Stimulated activated naive B cell treated with anti-CD40 and anti-IgM and Interleukin-4, amounts not matched to agents 10 μg/mL and 1 μg/mL and 100 μg/mL, for 72 hours (primary cell): ENCODE results near the gene KCNQ1.

Experiments
- ATAC-seq, 2 donors: fragments of 150-1000 bp; cut with Tn5 transposase; replicated peaks; 2 replicates each; pipeline ENCODE4 v1.10.0; 2021; ENCODE audit warnings: moderate library complexity in 1 of 2
- DNase-seq: peaks from one replicate; pipeline ENCODE4 v3.0.0; 2021
- H3K27ac Mint-ChIP-seq: one replicate; pipeline ENCODE4 v1.8.0; 2022; ENCODE audit warnings: mild to moderate bottlenecking, mixed read lengths
- H3K27me3 Mint-ChIP-seq, 2 donors: one replicate each; pipeline ENCODE4 v1.8.0; 2022; ENCODE audit warnings: mixed read lengths in 2 of 2
- H3K36me3 Mint-ChIP-seq, 2 donors: one replicate each; pipeline ENCODE4 v1.8.0; 2022; ENCODE audit warnings: mixed read lengths in 2 of 2, mild to moderate bottlenecking in 1 of 2
- H3K4me1 Mint-ChIP-seq, 2 donors: one replicate each; pipeline ENCODE4 v1.8.0; 2022; ENCODE audit warnings: mixed read lengths in 2 of 2, mild to moderate bottlenecking in 1 of 2
- H3K4me3 Mint-ChIP-seq, 2 donors: one replicate each; pipeline ENCODE4 v1.8.0; 2022; ENCODE audit warnings: mild to moderate bottlenecking in 2 of 2, mixed read lengths in 2 of 2, moderate library complexity in 1 of 2
- H3K9me3 Mint-ChIP-seq, 2 donors: one replicate each; pipeline ENCODE4 v1.8.0; 2022; ENCODE audit warnings: mixed read lengths in 2 of 2, mild to moderate bottlenecking in 1 of 2

The KCNQ1 gene

DNA sequence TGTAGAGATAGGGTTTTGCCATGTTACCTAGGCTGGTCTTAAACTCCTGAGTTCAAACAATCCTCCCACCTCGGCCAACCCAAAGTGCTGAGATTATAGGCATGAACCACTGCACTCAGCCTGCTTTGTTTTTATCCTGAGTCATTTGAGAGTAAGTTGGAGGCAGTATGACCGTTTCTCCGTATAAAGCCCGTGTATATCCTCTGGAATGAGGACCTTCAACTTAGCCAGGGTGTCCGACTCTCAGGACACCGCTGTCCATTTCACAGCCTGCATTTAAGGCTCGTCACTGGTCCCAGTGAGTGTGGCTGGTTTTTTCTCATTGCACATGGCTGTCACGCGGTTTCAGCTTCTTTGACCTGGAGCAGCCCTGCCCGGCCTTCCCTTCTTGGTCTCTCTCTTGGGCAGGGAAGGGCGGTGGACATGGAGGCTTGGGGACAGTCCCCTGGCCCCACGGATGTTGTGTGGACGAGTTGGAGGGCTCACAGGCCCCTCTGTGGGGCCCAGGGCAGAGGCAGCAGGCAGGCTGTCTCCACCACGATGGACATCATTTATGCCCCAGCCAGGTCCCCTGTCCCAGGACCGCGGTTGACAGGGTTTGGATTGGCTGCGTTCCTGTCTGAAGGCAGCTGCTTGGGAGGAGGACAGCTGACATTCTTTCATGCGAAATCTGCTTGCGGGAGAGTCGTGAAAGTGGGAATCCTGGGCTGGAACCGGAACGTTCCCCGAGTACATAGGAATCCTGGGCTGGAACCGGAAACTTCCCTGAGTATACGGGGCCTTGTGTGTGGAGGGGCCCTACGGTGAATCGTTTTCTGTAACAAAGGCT, 93.3 kb downstream of the KCNQ1 start:
- Mint-ChIP-seq H3K27me3 (peaks cover 0 to 26% of the 10 kb centered on the region in 2 donors), H3K36me3 (peaks cover 0 to 7% of the 10 kb centered on the region in 2 donors), H3K27ac (peak overlapping the region; percentile 77), H3K9me3 (no peaks in the 10 kb centered on the region), H3K4me3 (no peak overlapping the region), H3K4me1 (peaks cover 6 to 12% of the 10 kb centered on the region in 2 donors)
- ATAC-seq: no peak
- DNase-seq: no peak

DNA sequence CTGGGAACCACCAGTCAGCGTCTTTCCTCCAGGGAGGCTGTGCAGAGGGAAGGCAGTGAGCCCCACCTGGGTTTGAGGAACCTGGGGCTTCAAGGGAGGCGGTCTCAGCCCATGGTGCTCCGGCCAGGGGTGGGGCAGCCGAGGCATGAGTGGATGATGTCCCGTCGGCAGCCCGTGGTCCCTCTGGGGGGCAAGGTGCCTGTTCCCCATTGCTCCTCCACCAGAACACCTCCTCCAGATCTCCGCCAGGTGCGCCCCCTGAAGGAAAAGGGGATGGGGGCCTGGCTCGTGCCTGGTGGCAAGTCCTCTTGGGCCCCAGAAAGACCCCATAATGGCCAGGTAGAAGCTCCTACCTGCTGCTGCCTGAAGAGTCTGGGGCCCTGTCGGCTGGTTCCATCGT, 94.1 kb downstream of the KCNQ1 start:
- Mint-ChIP-seq H3K27me3 (peaks cover 0 to 19% of the 10 kb centered on the region in 2 donors), H3K4me1 (peaks cover 0 to 5% of the 10 kb centered on the region in 2 donors), H3K27ac (no peak overlapping the region), H3K36me3 (peaks cover 0 to 7% of the 10 kb centered on the region in 2 donors), H3K9me3 (no peaks in the 10 kb centered on the region), H3K4me3 (no peak overlapping the region)
- DNase-seq (no peak), ATAC-seq (no peak)

- ATAC-seq: no peak
- no peak for DNase-seq
- no peak overlapping the region for H3K4me3 Mint-ChIP-seq
Measured at GRCh38 chr11:2539371-2540222, 94.8 kb downstream of the KCNQ1 start.

GRCh38 chr11:2540223-2540991, 95.6 kb downstream of the KCNQ1 start:
- peaks cover 0 to 7% of the 10 kb centered on the region in 2 donors for H3K36me3 Mint-ChIP-seq
- ATAC-seq (no peak), DNase-seq (no peak)
- no peaks in the 10 kb centered on the region for H3K9me3 Mint-ChIP-seq
- no peak overlapping the region for H3K4me3 Mint-ChIP-seq
- peaks cover 0 to 8% of the 10 kb centered on the region in 2 donors for H3K27me3 Mint-ChIP-seq
- H3K27ac Mint-ChIP-seq: no peak overlapping the region
- H3K4me1 Mint-ChIP-seq: peaks cover 2 to 5% of the 10 kb centered on the region in 2 donors

More at GRCh38 chr11:2539371-2540222, 94.8 kb downstream of the KCNQ1 start:
- Mint-ChIP-seq H3K27me3 (peaks cover 0 to 13% of the 10 kb centered on the region in 2 donors), H3K36me3 (peaks cover 0 to 7% of the 10 kb centered on the region in 2 donors), H3K4me1 (peaks cover 0 to 5% of the 10 kb centered on the region in 2 donors), H3K27ac (no peak overlapping the region), H3K9me3 (no peaks in the 10 kb centered on the region)

DNA sequence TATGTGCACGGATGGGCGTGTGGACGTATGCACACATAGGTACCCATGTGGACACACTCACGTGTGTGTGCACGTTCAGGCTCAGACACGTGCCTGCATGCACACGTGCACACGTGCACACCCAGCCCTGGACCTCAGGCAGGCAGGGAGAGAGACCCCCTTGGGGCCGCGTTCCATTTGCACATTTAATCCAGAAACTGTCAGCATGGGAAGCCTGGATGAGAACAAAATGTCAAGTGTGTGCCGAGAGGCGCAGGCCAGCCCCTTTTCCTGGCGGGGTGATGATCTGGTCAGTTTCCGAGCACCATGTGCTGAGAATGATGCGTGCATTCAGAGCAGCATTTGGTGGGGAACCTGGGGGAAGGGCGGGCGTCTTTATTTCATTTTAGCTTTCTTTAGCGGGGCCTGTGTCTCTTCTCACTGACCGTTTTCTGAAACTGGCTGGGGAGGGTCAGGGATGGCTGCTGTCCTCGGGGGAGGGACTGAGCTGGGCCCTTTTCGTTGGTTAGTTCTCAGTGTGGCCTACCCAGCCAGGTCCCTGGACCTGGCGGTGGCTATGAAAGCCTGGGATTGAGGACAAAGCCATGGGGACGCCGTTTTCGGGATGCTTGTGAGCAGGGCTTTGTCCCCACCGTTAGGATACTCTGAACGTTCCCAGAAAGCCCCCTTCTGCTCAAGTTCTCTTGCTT, 96.3 kb downstream of the KCNQ1 start:
- no peak overlapping the region for H3K27ac Mint-ChIP-seq

DNA sequence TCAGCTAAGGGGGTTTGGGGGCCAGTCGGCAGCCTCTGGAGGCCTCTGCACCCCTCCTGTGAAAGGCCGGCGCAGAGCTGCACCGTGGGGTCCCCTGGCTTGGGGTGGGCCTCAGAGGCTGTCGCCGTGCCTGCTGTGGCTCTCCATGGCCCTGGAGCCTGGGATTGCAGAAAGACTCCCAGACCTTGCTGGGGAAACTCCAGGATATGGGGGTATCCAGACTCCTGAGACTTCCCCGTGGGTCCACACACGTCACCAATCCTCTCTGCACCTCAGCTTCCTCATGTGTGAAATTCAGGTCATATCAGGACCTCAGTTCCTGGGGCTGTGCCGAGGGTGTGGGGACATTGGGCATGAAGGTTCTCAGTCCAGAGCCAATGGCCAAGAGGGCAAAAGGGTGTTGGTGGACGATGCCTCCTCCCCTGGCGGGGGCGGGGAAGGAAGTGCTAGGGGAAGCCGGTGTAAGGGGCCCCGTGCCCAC, 97.1 kb downstream of the KCNQ1 start:
- ATAC-seq: no peak
- Mint-ChIP-seq H3K27ac (no peak overlapping the region), H3K27me3 (no peaks in the 10 kb centered on the region), H3K4me1 (peaks cover 0 to 2% of the 10 kb centered on the region in 2 donors), H3K4me3 (no peak overlapping the region), H3K9me3 (no peaks in the 10 kb centered on the region), H3K36me3 (peaks cover 0 to 7% of the 10 kb centered on the region in 2 donors)
- no peak for DNase-seq

More for the DNA sequence above, 96.3 kb downstream of the KCNQ1 start:
- H3K4me3 Mint-ChIP-seq: no peak overlapping the region
- peaks cover 0 to 2% of the 10 kb centered on the region in 2 donors for H3K4me1 Mint-ChIP-seq
- H3K27me3 Mint-ChIP-seq: peaks cover 0 to under 1% of the 10 kb centered on the region in 2 donors
- DNase-seq (no peak), ATAC-seq (no peak)
- H3K9me3 Mint-ChIP-seq: no peaks in the 10 kb centered on the region
- peaks cover 0 to 7% of the 10 kb centered on the region in 2 donors for H3K36me3 Mint-ChIP-seq

- no peaks in the 10 kb centered on the region for H3K9me3 Mint-ChIP-seq
- DNase-seq (no peak), ATAC-seq (no peak)
- no peak overlapping the region for H3K27ac Mint-ChIP-seq
- H3K36me3 Mint-ChIP-seq: peaks cover 0 to 7% of the 10 kb centered on the region in 2 donors
- no peak overlapping the region for H3K4me3 Mint-ChIP-seq
- H3K27me3 Mint-ChIP-seq: peaks cover under 1 to 1% of the 10 kb centered on the region in 2 donors
- H3K4me1 Mint-ChIP-seq: peaks cover 0 to 2% of the 10 kb centered on the region in 2 donors
Measured at GRCh38 chr11:2542406-2542805, 97.6 kb downstream of the KCNQ1 start.

DNA sequence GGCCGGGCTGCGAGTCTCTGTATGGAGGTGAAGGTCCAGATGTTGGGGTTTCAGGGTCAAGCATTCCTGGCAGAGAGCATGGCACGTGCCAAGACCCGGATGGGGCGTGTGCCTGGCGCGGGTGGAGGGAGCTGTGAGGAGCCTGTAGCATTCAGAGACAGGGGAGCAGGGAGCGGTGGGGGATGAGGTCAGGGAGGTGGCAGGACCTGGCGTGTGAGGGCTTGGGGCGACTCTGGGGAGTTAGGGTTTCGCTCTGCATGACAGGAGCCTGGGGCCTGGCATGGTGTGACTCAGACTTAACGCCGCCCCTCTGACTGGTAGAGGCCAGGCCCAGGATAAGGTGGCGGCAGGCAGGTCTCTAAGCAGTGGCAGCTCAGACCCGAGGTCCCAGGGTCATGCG, 103.0 kb downstream of the KCNQ1 start:
- H3K9me3 Mint-ChIP-seq: no peaks in the 10 kb centered on the region
- H3K36me3 Mint-ChIP-seq: peaks cover 0 to 9% of the 10 kb centered on the region in 2 donors
- peaks cover 0 to 12% of the 10 kb centered on the region in 2 donors for H3K4me1 Mint-ChIP-seq
- peak overlapping the region; percentile 42 for H3K27ac Mint-ChIP-seq
- no peak overlapping the region for H3K4me3 Mint-ChIP-seq
- no peak for DNase-seq
- peaks cover 4 to 6% of the 10 kb centered on the region in 2 donors for H3K27me3 Mint-ChIP-seq
- no peak for ATAC-seq

- Mint-ChIP-seq H3K4me1 (peaks cover 0 to 12% of the 10 kb centered on the region in 2 donors), H3K4me3 (no peak overlapping the region), H3K36me3 (peaks cover 0 to 9% of the 10 kb centered on the region in 2 donors), H3K9me3 (no peaks in the 10 kb centered on the region), H3K27me3 (peaks cover 4 to 6% of the 10 kb centered on the region in 2 donors), H3K27ac (no peak overlapping the region)
- ATAC-seq (no peak), DNase-seq (no peak)
Measured at GRCh38 chr11:2548596-2548995, 103.8 kb downstream of the KCNQ1 start.

GRCh38 chr11:2549080-2549479, 104.3 kb downstream of the KCNQ1 start:
- Mint-ChIP-seq H3K36me3 (peaks cover 0 to 9% of the 10 kb centered on the region in 2 donors), H3K27ac (no peak overlapping the region), H3K4me1 (peaks cover 0 to 12% of the 10 kb centered on the region in 2 donors), H3K27me3 (peaks cover 4 to 6% of the 10 kb centered on the region in 2 donors), H3K9me3 (no peaks in the 10 kb centered on the region), H3K4me3 (no peak overlapping the region)
- DNase-seq (no peak), ATAC-seq (no peak)

DNA sequence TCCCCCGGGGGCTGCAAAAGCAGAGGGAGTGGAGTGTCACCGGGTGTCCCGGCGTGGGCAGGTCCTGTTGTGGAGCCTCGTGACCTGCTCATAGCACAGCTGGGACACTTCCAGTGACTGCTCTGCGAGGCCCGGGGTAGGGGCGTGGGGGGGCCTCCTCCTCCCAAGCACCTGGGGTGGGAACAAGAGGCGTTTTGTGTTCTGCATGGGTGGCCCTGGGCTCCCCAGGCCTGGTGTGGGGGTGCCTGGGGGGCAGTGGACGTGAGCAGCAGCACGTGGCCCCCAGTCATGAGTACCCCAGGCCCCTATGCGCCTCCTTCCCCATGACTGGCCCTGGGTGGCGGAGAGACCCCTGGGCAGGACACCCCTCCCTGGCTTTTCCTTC, 104.7 kb downstream of the KCNQ1 start:
- Mint-ChIP-seq H3K9me3 (no peaks in the 10 kb centered on the region), H3K27ac (no peak overlapping the region), H3K36me3 (peaks cover 0 to 9% of the 10 kb centered on the region in 2 donors), H3K4me3 (no peak overlapping the region), H3K27me3 (peaks cover 4 to 6% of the 10 kb centered on the region in 2 donors), H3K4me1 (peaks cover 0 to 12% of the 10 kb centered on the region in 2 donors)
- DNase-seq (no peak), ATAC-seq (no peak)

GRCh38 chr11:2549876-2550605, 105.2 kb downstream of the KCNQ1 start:
- no peak for DNase-seq
- H3K4me1 Mint-ChIP-seq: peaks cover 0 to 13% of the 10 kb centered on the region in 2 donors
- no peak for ATAC-seq
- H3K4me3 Mint-ChIP-seq: no peak overlapping the region
- H3K9me3 Mint-ChIP-seq: no peaks in the 10 kb centered on the region
- H3K27me3 Mint-ChIP-seq: peaks cover 4 to 6% of the 10 kb centered on the region in 2 donors
- H3K36me3 Mint-ChIP-seq: peaks cover 0 to 9% of the 10 kb centered on the region in 2 donors
- peak overlapping the region; percentile 47 for H3K27ac Mint-ChIP-seq

- no peaks in the 10 kb centered on the region for H3K9me3 Mint-ChIP-seq
- H3K36me3 Mint-ChIP-seq: peaks cover 0 to 9% of the 10 kb centered on the region in 2 donors
- ATAC-seq (no peak), DNase-seq (no peak)
- no peak overlapping the region for H3K27ac Mint-ChIP-seq
- peaks cover 4 to 6% of the 10 kb centered on the region in 2 donors for H3K27me3 Mint-ChIP-seq
- peaks cover 0 to 11% of the 10 kb centered on the region in 2 donors for H3K4me1 Mint-ChIP-seq
- no peak overlapping the region for H3K4me3 Mint-ChIP-seq
Measured at GRCh38 chr11:2550606-2550970, 105.8 kb downstream of the KCNQ1 start.
